ENCODE results near the gene SAXO2. TPM values are rescaled to one million over a fixed set of nuclear protein-coding genes. Genes with fewer than 3 reads are reported as not detected.
"Not testable (repeated sequence)": the region's sequence is repeated elsewhere in the genome, so short reads cannot be mapped to it uniquely, and the experiment has no call there.

The SAXO2 gene
- total and polyA plus RNA-seq, 3 experiments from 2014 or later: 0.97 to 1.9 (median 1.6) TPM

- H3K9me3 Mint-ChIP-seq; H3K36me3 ChIP-seq (ENCODE audit: insufficient read depth, low read length); H3K27me3 Mint-ChIP-seq; H3K4me3 ChIP-seq (ENCODE audit: low read length); H3K4me1 ChIP-seq (ENCODE audit: insufficient read depth, low read length); H3K4me3 Mint-ChIP-seq; POLR2A ChIA-PET; H3K27me3 ChIP-seq (ENCODE audit: insufficient read depth, low read length, poor library complexity, severe bottlenecking); H3K27ac ChIP-seq (ENCODE audit: low read depth, low read length); CTCF ChIA-PET; H3K4me1 Mint-ChIP-seq; H3K9me3 ChIP-seq (ENCODE audit: low read length); H3K36me3 Mint-ChIP-seq; DNase-seq: not testable (repeated sequence)
- peak overlapping the region in 1 of 8 donors; percentile 75 for H3K27ac Mint-ChIP-seq
Measured at GRCh38 chr15:82325646-82326045, 63.0 kb downstream of the SAXO2 start.

DNA sequence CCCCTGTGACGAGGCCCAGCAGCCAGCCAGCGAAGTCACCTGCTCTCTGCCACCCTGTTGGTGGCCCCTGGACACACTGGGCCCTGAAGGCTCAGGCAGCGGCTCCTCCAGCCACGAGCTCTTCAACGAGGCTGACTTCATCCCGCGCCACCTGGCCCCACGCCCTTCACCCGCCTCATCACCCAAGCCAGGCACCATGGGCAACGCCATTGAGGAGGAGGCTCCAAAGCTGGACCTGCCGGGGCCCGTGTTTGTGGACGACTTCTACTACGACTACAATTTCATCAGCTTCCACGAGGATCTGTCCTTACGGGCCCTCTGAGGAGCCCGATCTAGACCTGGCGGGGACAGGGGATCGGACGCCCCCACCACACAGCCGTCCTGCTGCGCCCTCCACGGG lies 64.3 kb downstream of the SAXO2 start:
- H3K36me3 Mint-ChIP-seq; H3K36me3 ChIP-seq (ENCODE audit: insufficient read depth, low read length); H3K27ac ChIP-seq (ENCODE audit: low read depth, low read length); CTCF ChIA-PET; H3K4me3 Mint-ChIP-seq; H3K9me3 ChIP-seq (ENCODE audit: low read length); H3K4me1 ChIP-seq (ENCODE audit: insufficient read depth, low read length); DNase-seq; H3K4me3 ChIP-seq (ENCODE audit: low read length); H3K9me3 Mint-ChIP-seq; POLR2A ChIA-PET; H3K27me3 Mint-ChIP-seq; H3K4me1 Mint-ChIP-seq; H3K27me3 ChIP-seq (ENCODE audit: insufficient read depth, low read length, poor library complexity, severe bottlenecking): not testable (repeated sequence)
- peak overlapping the region in 1 of 8 donors; percentile 78 for H3K27ac Mint-ChIP-seq

DNA sequence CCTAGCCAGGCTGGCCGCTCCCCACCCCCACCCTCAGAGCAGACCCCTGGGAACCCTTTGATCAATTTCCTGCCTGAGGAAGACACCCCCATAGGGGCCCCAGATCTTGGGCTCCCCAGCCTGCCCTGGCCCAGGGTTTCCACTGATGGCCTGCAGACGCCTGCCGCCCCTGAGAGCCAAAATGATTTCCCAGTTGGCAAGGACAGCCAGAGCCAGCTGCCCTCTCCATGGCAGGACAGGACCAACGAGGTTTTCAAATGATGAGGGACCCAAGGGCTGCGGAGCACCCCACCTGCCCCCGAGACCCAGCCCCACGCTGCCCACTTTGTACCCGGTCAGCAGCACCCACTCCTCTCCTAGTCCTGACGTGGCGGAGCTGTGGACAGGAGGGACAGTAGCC lies 64.8 kb downstream of the SAXO2 start:
- H3K9me3 ChIP-seq (ENCODE audit: low read length); POLR2A ChIA-PET; H3K36me3 Mint-ChIP-seq; DNase-seq; H3K9me3 Mint-ChIP-seq; H3K27me3 Mint-ChIP-seq; H3K36me3 ChIP-seq (ENCODE audit: insufficient read depth, low read length); H3K4me1 Mint-ChIP-seq; H3K4me3 Mint-ChIP-seq; H3K4me3 ChIP-seq (ENCODE audit: low read length); H3K4me1 ChIP-seq (ENCODE audit: insufficient read depth, low read length); H3K27ac ChIP-seq (ENCODE audit: low read depth, low read length); CTCF ChIA-PET; H3K27me3 ChIP-seq (ENCODE audit: insufficient read depth, low read length, poor library complexity, severe bottlenecking): not testable (repeated sequence)
- H3K27ac Mint-ChIP-seq: peak overlapping the region in 1 of 8 donors; percentile 6

GRCh38 chr15:82329039-82329438 lies 66.4 kb downstream of the SAXO2 start:
- H3K27me3 ChIP-seq (ENCODE audit: insufficient read depth, low read length, poor library complexity, severe bottlenecking); H3K36me3 Mint-ChIP-seq; H3K4me3 Mint-ChIP-seq: not testable (repeated sequence)

GRCh38 chr15:82330921-82331320 lies 68.3 kb downstream of the SAXO2 start:
- H3K4me3 Mint-ChIP-seq; H3K9me3 Mint-ChIP-seq; CTCF ChIA-PET; H3K36me3 ChIP-seq (ENCODE audit: insufficient read depth, low read length); H3K4me3 ChIP-seq (ENCODE audit: low read length); H3K27me3 ChIP-seq (ENCODE audit: insufficient read depth, low read length, poor library complexity, severe bottlenecking); H3K9me3 ChIP-seq (ENCODE audit: low read length); H3K4me1 ChIP-seq (ENCODE audit: insufficient read depth, low read length); H3K36me3 Mint-ChIP-seq; H3K27ac ChIP-seq (ENCODE audit: low read depth, low read length); H3K27me3 Mint-ChIP-seq; H3K27ac Mint-ChIP-seq; H3K4me1 Mint-ChIP-seq; POLR2A ChIA-PET; DNase-seq: not testable (repeated sequence)

More at GRCh38 chr15:82329039-82329438, 66.4 kb downstream of the SAXO2 start:
- H3K36me3 ChIP-seq (ENCODE audit: insufficient read depth, low read length); H3K27me3 Mint-ChIP-seq; H3K27ac ChIP-seq (ENCODE audit: low read depth, low read length); POLR2A ChIA-PET; H3K4me1 Mint-ChIP-seq; H3K9me3 ChIP-seq (ENCODE audit: low read length); H3K4me3 ChIP-seq (ENCODE audit: low read length); CTCF ChIA-PET; DNase-seq; H3K4me1 ChIP-seq (ENCODE audit: insufficient read depth, low read length); H3K27ac Mint-ChIP-seq; H3K9me3 Mint-ChIP-seq: not testable (repeated sequence)

DNA sequence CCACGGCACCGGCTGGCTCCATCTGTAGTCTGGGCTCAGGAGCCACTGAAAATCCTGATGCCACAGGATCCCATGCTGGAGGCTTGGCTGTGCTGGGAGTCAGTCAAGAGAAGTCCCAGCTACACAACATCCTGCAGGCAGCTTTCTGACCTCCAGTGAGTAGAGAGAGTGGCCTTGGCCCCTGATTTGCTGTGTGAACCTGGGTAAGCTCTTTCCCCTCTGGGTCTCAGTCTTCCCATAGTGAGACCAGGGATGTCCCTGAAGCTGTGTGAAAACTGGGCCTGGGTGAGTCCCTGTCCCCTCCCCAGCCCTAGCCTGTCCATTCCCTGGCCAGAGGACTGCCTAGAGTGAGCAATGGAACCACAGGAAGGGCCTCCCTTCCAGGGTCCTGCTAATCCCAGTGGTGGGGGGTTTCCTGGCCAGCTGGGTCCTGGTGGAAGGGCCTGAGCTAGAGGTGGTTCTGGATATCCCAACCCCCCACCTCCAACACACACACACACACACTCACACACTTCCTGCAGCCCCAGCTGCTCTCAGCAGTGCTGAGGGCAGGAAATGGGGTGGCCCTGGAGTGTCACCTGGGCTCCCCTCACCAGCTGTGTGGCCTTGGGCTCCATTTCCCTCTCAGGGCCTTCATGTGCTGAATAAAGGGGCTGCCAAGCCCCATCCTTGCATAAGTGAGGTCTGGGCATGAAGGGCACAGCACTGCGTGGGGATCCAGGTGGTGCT lies 69.1 kb downstream of the SAXO2 start:
- CTCF ChIA-PET; H3K4me1 Mint-ChIP-seq; H3K9me3 Mint-ChIP-seq; H3K27ac Mint-ChIP-seq; H3K4me1 ChIP-seq (ENCODE audit: insufficient read depth, low read length); H3K9me3 ChIP-seq (ENCODE audit: low read length); H3K36me3 ChIP-seq (ENCODE audit: insufficient read depth, low read length); POLR2A ChIA-PET; H3K36me3 Mint-ChIP-seq; H3K27ac ChIP-seq (ENCODE audit: low read depth, low read length); H3K27me3 Mint-ChIP-seq; H3K4me3 ChIP-seq (ENCODE audit: low read length); H3K27me3 ChIP-seq (ENCODE audit: insufficient read depth, low read length, poor library complexity, severe bottlenecking); H3K4me3 Mint-ChIP-seq: not testable (repeated sequence)
- DNase-seq: peak in 2 of 5 donors; percentile 9 to 16

DNA sequence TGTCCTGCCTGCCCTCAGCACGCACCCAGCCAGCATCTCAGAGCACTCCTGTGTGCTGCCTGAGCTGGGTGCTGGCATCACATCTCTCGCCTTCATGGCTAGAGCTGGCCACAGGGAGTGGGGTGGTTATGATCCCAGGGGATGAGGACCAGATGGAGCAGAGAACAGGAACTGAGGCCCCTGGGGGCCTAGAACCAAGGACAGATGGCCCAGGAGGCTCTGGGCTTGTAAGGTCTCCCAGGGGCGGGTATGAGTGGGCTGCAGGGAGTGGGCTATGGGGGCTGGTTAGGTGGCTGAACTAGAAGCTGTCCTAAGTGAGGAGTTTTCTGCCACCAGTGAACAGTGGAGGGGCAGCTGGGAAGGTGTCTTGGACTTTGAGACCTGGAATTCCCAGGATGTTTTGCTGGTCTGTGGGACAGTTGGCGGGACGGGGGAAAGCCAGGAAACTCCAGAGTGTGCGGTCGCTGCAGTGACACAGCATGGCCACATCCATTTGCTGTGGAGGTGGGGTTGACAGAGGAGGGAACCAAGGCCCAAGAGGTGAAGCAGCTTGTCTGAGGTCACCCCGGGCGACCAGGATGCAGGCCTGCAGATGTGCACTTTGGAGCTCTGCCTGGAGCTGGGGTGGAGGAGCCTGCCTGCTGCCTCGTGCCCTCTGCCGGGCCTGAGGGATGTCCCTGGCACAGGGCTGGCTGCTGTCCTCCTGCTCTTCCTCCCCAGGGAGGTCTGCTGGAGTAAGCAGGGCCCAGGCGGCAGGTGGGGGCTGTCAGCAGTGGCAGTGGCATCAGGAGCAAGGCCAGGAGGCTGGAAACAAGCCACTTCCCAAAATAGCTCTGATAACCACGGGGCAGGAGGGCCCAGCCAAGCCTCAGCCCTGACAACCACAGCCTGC lies 70.3 kb downstream of the SAXO2 start:
- H3K9me3 Mint-ChIP-seq; CTCF ChIA-PET; H3K4me3 ChIP-seq (ENCODE audit: low read length); H3K36me3 ChIP-seq (ENCODE audit: insufficient read depth, low read length); H3K27me3 ChIP-seq (ENCODE audit: insufficient read depth, low read length, poor library complexity, severe bottlenecking); POLR2A ChIA-PET; DNase-seq; H3K4me1 Mint-ChIP-seq; H3K4me1 ChIP-seq (ENCODE audit: insufficient read depth, low read length); H3K9me3 ChIP-seq (ENCODE audit: low read length); H3K27ac ChIP-seq (ENCODE audit: low read depth, low read length); H3K27me3 Mint-ChIP-seq; H3K4me3 Mint-ChIP-seq; H3K36me3 Mint-ChIP-seq: not testable (repeated sequence)
- peak overlapping the region in 1 of 8 donors; percentile 58 for H3K27ac Mint-ChIP-seq

DNA sequence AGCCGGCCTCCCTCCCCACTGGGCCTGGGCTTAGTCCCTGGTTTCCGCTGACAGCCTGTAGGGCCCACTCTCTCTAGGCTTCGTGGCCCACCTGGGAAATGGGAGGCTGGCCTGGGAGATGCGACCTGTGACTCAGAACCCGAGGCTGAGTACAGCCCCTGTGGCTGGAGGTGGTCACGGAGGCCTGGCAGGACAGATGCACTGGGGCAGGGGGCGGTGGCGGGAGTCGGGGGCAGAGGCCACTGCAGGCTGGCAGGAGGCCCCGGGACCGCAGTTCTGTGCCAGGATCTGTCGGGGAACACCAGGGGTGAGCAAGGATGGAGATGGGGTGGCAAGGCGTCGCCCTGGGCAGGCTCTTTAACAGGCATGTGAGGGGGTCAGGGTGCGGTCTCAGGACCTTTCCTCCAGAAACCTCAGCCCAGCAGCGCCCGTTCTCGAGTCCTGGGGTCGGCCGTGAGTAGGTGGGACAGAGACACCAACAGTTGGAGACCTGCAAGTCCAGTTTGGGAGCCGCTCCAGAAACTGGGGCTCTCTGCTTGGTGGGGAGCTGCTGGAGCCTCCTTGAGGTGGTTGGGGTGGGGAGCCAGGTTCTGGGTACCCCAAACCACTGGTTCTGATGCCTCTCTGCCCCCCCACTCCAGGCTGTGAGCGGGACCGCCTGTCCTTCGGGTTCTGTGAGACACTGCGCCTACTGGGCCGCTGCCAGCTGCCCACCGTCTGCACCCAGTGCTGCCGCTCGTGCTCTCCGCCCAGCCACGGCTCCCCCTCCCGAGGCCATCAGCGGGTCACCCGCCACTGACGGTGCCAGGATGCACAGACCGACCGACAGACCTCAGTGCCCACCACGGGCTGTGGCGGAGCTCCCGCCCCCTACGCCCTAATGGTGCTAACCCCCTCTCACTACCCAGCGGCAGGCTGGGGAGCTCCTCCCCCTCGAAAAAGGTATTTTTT lies 71.3 kb downstream of the SAXO2 start:
- H3K27me3 Mint-ChIP-seq; H3K4me3 ChIP-seq (ENCODE audit: low read length); H3K27ac Mint-ChIP-seq; H3K9me3 Mint-ChIP-seq; H3K4me3 Mint-ChIP-seq; H3K4me1 ChIP-seq (ENCODE audit: insufficient read depth, low read length); H3K36me3 ChIP-seq (ENCODE audit: insufficient read depth, low read length); H3K9me3 ChIP-seq (ENCODE audit: low read length); CTCF ChIA-PET; POLR2A ChIA-PET; H3K4me1 Mint-ChIP-seq; H3K27me3 ChIP-seq (ENCODE audit: insufficient read depth, low read length, poor library complexity, severe bottlenecking); DNase-seq; H3K36me3 Mint-ChIP-seq; H3K27ac ChIP-seq (ENCODE audit: low read depth, low read length): not testable (repeated sequence)

Data from CD8-positive, alpha-beta memory T cell (primary cell).